ENCODE results near the gene HSPA13.

GRCh38 chr21:14405225-14405624 lies 22.3 kb upstream of the HSPA13 start:
- TF ChIP-seq, protein P1, sequence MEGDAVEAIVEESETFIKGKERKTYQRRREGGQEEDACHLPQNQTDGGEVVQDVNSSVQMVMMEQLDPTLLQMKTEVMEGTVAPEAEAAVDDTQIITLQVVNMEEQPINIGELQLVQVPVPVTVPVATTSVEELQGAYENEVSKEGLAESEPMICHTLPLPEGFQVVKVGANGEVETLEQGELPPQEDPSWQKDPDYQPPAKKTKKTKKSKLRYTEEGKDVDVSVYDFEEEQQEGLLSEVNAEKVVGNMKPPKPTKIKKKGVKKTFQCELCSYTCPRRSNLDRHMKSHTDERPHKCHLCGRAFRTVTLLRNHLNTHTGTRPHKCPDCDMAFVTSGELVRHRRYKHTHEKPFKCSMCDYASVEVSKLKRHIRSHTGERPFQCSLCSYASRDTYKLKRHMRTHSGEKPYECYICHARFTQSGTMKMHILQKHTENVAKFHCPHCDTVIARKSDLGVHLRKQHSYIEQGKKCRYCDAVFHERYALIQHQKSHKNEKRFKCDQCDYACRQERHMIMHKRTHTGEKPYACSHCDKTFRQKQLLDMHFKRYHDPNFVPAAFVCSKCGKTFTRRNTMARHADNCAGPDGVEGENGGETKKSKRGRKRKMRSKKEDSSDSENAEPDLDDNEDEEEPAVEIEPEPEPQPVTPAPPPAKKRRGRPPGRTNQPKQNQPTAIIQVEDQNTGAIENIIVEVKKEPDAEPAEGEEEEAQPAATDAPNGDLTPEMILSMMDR (IDR thresholded peaks at IDR 0.05; ENCODE audit: poor library complexity, severe bottlenecking), result no peak
- TF ChIP-seq EP300 (conservative IDR thresholded peaks at IDR 0.05; ENCODE audit: poor library complexity, severe bottlenecking) (no peak), SMC3 (conservative IDR thresholded peaks at IDR 0.05; ENCODE audit: poor library complexity) (no peak), MXI1 (conservative IDR thresholded peaks at IDR 0.05; ENCODE audit: poor library complexity, severe bottlenecking) (no peak)

Data from neural cell (in vitro differentiated cells).